Left lung (tissue), 10 donors: ENCODE data around the gene ZDHHC21. TPM values are rescaled to one million over a fixed set of nuclear protein-coding genes. Genes with fewer than 3 reads are reported as not detected.
A peak's percentile ranks its signal among the peaks of the same experiment; 100 is the strongest.

ENCODE experiments used
- ATAC-seq: fragments of 200-7000 bp; cut with Tn5 transposase; one replicate; pipeline ENCODE4 v1.9.1; 2020; ENCODE audit warnings: moderate library complexity
- DNase-seq, 4 donors: peaks; one replicate each; pipeline ENCODE4 v3.0.0-alpha.2; 2013 to 2020
- H3K27ac ChIP-seq, 2 donors: fragments of 200-600 bp; sonication (generic) in 1 of 2; one replicate each; pipeline versions ENCODE4 v1.5.0 to v1.8.0; 2020 to 2021
- H3K27me3 ChIP-seq, 2 donors: fragments of 200-600 bp; sonication (generic) in 1 of 2; one replicate each; pipeline versions ENCODE4 v1.5.0 to v1.8.0; 2020 to 2021
- H3K36me3 ChIP-seq, 2 donors: fragments of 200-600 bp; sonication (generic) in 1 of 2; one replicate each; pipeline versions ENCODE4 v1.5.0 to v1.8.0; 2020 to 2021
- H3K4me1 ChIP-seq, 2 donors: fragments of 200-600 bp; one replicate each; pipeline ENCODE4 v1.8.0; 2021
- H3K4me3 ChIP-seq, 2 donors: fragments of 200-600 bp; sonication (generic) in 1 of 2; one replicate each; pipeline versions ENCODE4 v1.5.0 to v1.8.0; 2020 to 2021; ENCODE audit warnings: mild to moderate bottlenecking in 1 of 2
- H3K9me3 ChIP-seq, 2 donors: fragments of 200-600 bp; sonication (generic) in 1 of 2; one replicate each; pipeline versions ENCODE4 v1.5.0 to v1.8.0; 2020 to 2021
- CTCF ChIP-seq, 2 donors: fragments of 200-600 bp; sonication (generic) in 1 of 2; IDR thresholded peaks; one replicate each; pipeline versions ENCODE4 v1.5.0 to v1.8.0; 2021; ENCODE audit warnings: antibody characterized with exemption in 2 of 2
- intact Hi-C, 2 donors: fragments of 100-400 bp; cut with DNase I; formaldehyde crosslinking; loops; one replicate each; pipeline versions ENCODE4 v1.11.2 to v1.14.2; 2022
- polyA plus RNA-seq, 6 donors: library from polyadenylated mRNA; unstranded; fragments of 120-200 nt; gene quantifications; one replicate each; pipeline ENCODE4 v1.2.1, GENCODE V29; 2013; ENCODE audit not compliant: insufficient read length in 6 of 6
- total RNA-seq, 2 donors: library from RNA; stranded (reverse); fragmentation: NEBNext Ultra II Directional; extraction: Animal tissue kit (Norgen Biotek cat#: 25700); gene quantifications; one replicate each; pipeline ENCODE4 v1.2.1, GENCODE V29; 2021
- donor health status: DM: no; HTN: yes; CAD: no.
- donor health status: DM: no; HTN: no; CAD: no.

Gene ZDHHC21
- total and polyA plus RNA-seq, 8 donors = 19.4 to 27.7 (median 24.9) TPM

- no peaks in the 10 kb centered on the region for H3K36me3 ChIP-seq
- no peak overlapping the region for H3K27ac ChIP-seq
- no peaks in the 10 kb centered on the region for H3K4me1 ChIP-seq
- peaks cover 0 to 27% of the 10 kb centered on the region in 2 donors for H3K9me3 ChIP-seq
- DNase-seq (no peak), ATAC-seq (no peak)
- intact Hi-C loops = no loop called here
- H3K4me3 ChIP-seq = no peak overlapping the region
- peaks cover 0 to 8% of the 10 kb centered on the region in 2 donors for H3K27me3 ChIP-seq
- TF ChIP-seq CTCF (IDR thresholded peaks at IDR 0.05) = no peak
Measured at GRCh38 chr9:14702200-14702720, 9.0 kb upstream of the ZDHHC21 start.

- peaks cover 0 to 6% of the 10 kb centered on the region in 2 donors for H3K4me1 ChIP-seq
- peak overlapping the region; percentile 73 to 75 for H3K4me3 ChIP-seq
- TF ChIP-seq CTCF (IDR thresholded peaks at IDR 0.05) = no peak
- intact Hi-C loops = no loop called here
- DNase-seq = peak in 3 of 4 donors; percentile 15 to 42 (median 34)
- peaks cover 0 to 6% of the 10 kb centered on the region in 2 donors for H3K27me3 ChIP-seq
- H3K36me3 ChIP-seq = peaks cover 0 to 14% of the 10 kb centered on the region in 2 donors
- peak; percentile 54 for ATAC-seq
- H3K9me3 ChIP-seq = no peaks in the 10 kb centered on the region
- peak overlapping the region; percentile 61 to 64 for H3K27ac ChIP-seq
Measured at GRCh38 chr9:14692470-14693250, 572 bp downstream of the ZDHHC21 start.

GRCh38 chr9:14690948-14691730, 2.1 kb downstream of the ZDHHC21 start:
- H3K4me1 ChIP-seq = peaks cover 0 to 6% of the 10 kb centered on the region in 2 donors
- ATAC-seq (peak; percentile 61), DNase-seq (no peak)
- H3K9me3 ChIP-seq = no peaks in the 10 kb centered on the region
- peaks cover 0 to 30% of the 10 kb centered on the region in 2 donors for H3K36me3 ChIP-seq
- intact Hi-C loops = no loop called here
- peak overlapping the region; percentile 45 to 50 for H3K27ac ChIP-seq
- H3K27me3 ChIP-seq = peaks cover 0 to 6% of the 10 kb centered on the region in 2 donors
- TF ChIP-seq CTCF (IDR thresholded peaks at IDR 0.05) = no peak
- H3K4me3 ChIP-seq = peak overlapping the region in 1 of 2 donors; percentile 75

- Histone ChIP-seq H3K27ac (no peak overlapping the region), H3K4me1 (peaks cover 0 to 6% of the 10 kb centered on the region in 2 donors), H3K4me3 (no peak overlapping the region), H3K36me3 (peaks cover 0 to 30% of the 10 kb centered on the region in 2 donors), H3K27me3 (no peaks in the 10 kb centered on the region), H3K9me3 (peaks cover 0 to 3% of the 10 kb centered on the region in 2 donors)
- no peak for ATAC-seq
- intact Hi-C loops = no loop called here
- TF ChIP-seq CTCF (IDR thresholded peaks at IDR 0.05) = no peak
- peak in 1 of 4 donors; percentile 45 for DNase-seq
Measured at GRCh38 chr9:14687042-14687719, 6.1 kb downstream of the ZDHHC21 start.
